Measurements from ENCODE around the gene TLE1. TPM values are rescaled to one million over a fixed set of nuclear protein-coding genes. Genes with fewer than 3 reads are reported as not detected.

The TLE1 gene
- total RNA-seq, 1 experiment from 2014 or later, result 79.3 TPM

GRCh38 chr9:81550207-81550583 is 139.2 kb downstream of the TLE1 start:
- Histone ChIP-seq H2AFZ (ENCODE audit: low read length) (no peak overlapping the region), H2BK20ac (ENCODE audit: low read depth, low read length, poor library complexity, severe bottlenecking) (no peak overlapping the region), H2AK5ac (ENCODE audit: insufficient read length, low read length) (no peak overlapping the region), H3K23ac (ENCODE audit: insufficient read length, low read depth, low read length) (no peak overlapping the region), H3K9ac (ENCODE audit: extremely low read depth, insufficient read length, low read length) (no peak overlapping the region), H3K23me2 (ENCODE audit: insufficient read length, low read depth, low read length, poor library complexity, severe bottlenecking) (peaks cover 4% of the 10 kb centered on the region), H3K4ac (ENCODE audit: low read depth, low read length) (no peak overlapping the region), H3T11ph (ENCODE audit: low read length) (no peak overlapping the region), H2BK15ac (ENCODE audit: low read depth, low read length) (no peak overlapping the region), H3K14ac (ENCODE audit: insufficient read depth, low read length) (no peak overlapping the region), H3K4me1 (ENCODE audit: insufficient read depth, low read length) (0 out of 2 replicates have a peak, but pooled peaks cover 2% of the 10 kb centered on the region), H3K79me2 (ENCODE audit: insufficient read depth, low read length) (no peaks in the 10 kb centered on the region), H3K56ac (ENCODE audit: insufficient read length, low read depth, low read length) (no peak overlapping the region), H3K27ac (ENCODE audit: insufficient read length, low read depth, low read length) (peak overlapping the region; percentile 7), H2BK12ac (ENCODE audit: insufficient read length, low read depth, low read length) (no peak overlapping the region), H3K18ac (ENCODE audit: insufficient read length, low read depth, low read length) (no peak overlapping the region), H4K20me1 (ENCODE audit: control insufficient read depth, insufficient read depth, insufficient read length) (no peaks in the 10 kb centered on the region), H3K9me3 (ENCODE audit: control insufficient read depth, low read depth, low read length) (no peaks in the 10 kb centered on the region), H3K79me1 (ENCODE audit: insufficient read depth, low read depth, low read length, poor library complexity, severe bottlenecking) (no peaks in the 10 kb centered on the region), H3K4me2 (ENCODE audit: insufficient read depth, insufficient read length, low read length) (peak overlapping the region; percentile 49), H4K5ac (ENCODE audit: insufficient read length, low read depth, low read length) (no peak overlapping the region), H3K27me3 (ENCODE audit: insufficient read depth, low read length) (no peaks in the 10 kb centered on the region), H2BK120ac (ENCODE audit: low read depth, low read length, poor library complexity, severe bottlenecking) (no peak overlapping the region), H2BK5ac (ENCODE audit: insufficient read length, low read length) (no peak overlapping the region), H4K8ac (replicated peaks; ENCODE audit: insufficient read length, low read depth, low read length) (no peak overlapping the region), H4K91ac (ENCODE audit: insufficient read length, low read depth, low read length) (no peak overlapping the region)
- no peak for DNase-seq
- Mint-ChIP-seq H3K4me1 (peaks cover 67 to 76% of the 10 kb centered on the region in 2 experiments), H3K4me3 (no peak overlapping the region; a peak in 1 of 5 replicates), H3K36me3 (ENCODE audit: insufficient read depth in 1 of 3, low read depth in 3 of 3) (no peaks in the 10 kb centered on the region), H3K27ac (peak overlapping the region in 2 of 3 experiments; percentile 91 to 93; a peak in 4 of 7 replicates), H3K9me3 (no peaks in the 10 kb centered on the region; a peak in 1 of 5 replicates), H3K27me3 (ENCODE audit: low read depth) (no peaks in the 10 kb centered on the region)
- no CpG with 5 or more reads among the region's 3 CpGs for WGBS (ENCODE audit: extremely low coverage, insufficient read length, low lambda C conversion rate)
- TF ChIP-seq CTCF (conservative IDR thresholded peaks at IDR 0.05), result no peak
